ENCODE measurements around the gene AOAH. TPM values are rescaled to one million over a fixed set of nuclear protein-coding genes. Genes with fewer than 3 reads are reported as not detected.
"Not testable (repeated sequence)": the region's sequence is repeated elsewhere in the genome, so short reads cannot be mapped to it uniquely, and the experiment has no call there.

AOAH gene
- total RNA-seq, 1 donor, result not detected

GRCh38 chr7:36719083-36719632 is 5.1 kb downstream of the AOAH start:
- no peak overlapping the region for H3K4me3 ChIP-seq (ENCODE audit: low read depth, low read length)
- no peak for TF ChIP-seq CTCF (IDR thresholded peaks at IDR 0.05; ENCODE audit: insufficient read depth, low read depth, low read length)
- no peak for DNase-seq (ENCODE audit: low read depth)

DNA sequence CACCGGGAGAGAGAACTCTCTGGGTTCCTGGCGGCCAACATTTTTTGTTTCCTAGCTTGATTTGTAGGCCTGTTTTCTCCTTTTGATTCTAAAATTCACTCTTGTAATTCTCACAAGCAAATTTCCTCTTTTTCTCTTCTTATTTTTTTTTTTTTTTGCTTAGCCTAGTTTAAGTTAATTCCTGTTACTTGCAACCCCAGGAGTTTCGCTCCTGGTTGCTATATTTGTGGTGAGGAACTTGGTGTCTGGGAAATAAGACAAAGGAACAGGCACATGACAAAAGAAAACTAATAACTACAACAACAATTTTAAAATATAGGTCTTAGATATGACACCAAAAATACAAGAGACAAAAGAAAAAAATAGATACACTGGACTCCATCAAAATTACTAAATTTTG is 6.7 kb downstream of the AOAH start:
- no peak overlapping the region for H3K4me3 ChIP-seq (ENCODE audit: low read depth, low read length)
- no peak for DNase-seq (ENCODE audit: low read depth)
- TF ChIP-seq CTCF (IDR thresholded peaks at IDR 0.05; ENCODE audit: insufficient read depth, low read depth, low read length), result no peak

DNA sequence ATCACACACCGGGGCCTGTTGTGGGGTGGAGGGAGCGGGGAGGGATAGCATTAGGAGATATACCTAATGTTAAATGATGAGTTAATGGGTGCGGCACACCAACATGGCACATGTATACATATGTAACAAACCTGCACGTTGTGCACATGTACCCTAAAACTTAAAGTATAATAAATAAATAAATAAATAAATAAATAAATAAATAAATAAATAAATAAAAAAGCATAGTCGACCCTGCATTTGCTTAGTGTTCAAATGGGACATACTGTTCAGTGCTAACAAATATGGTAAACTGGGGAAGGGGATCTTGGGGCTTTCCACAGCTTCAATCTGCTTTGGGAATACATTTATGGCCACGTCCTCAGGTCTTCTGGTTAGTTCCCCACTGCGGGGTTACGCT is 7.5 kb downstream of the AOAH start:
- H3K4me3 ChIP-seq (ENCODE audit: low read depth, low read length); DNase-seq (ENCODE audit: low read depth): not testable (repeated sequence)

- TF ChIP-seq CTCF (IDR thresholded peaks at IDR 0.05; ENCODE audit: insufficient read depth, low read depth, low read length), result no peak
- no peak for DNase-seq (ENCODE audit: low read depth)
- H3K4me3 ChIP-seq (ENCODE audit: low read depth, low read length), result no peak overlapping the region
These were observed 12.3 kb downstream of the AOAH start for GRCh38 chr7:36712015-36712414.

DNA sequence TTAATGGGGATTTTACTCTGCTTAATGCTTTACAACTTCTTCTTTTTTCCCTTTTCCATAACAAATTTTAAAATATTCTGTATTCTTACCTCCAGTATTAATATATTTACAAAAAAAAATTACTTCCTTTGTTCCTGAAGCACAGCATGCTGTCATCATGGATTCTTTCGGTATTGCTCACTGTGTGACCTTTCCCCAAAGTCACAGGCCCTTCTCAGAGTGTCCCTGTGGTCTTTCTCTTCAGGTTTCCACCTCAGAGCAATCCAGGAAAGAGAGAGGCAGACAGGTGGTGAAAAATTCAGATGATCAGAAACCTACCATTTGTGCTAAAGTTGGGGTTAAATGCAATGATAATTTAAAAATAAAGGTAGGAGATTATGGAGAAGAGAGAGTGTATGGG is 13.0 kb downstream of the AOAH start:
- no peak for DNase-seq (ENCODE audit: low read depth)
- no peak overlapping the region for H3K4me3 ChIP-seq (ENCODE audit: low read depth, low read length)
- no peak for TF ChIP-seq CTCF (IDR thresholded peaks at IDR 0.05; ENCODE audit: insufficient read depth, low read depth, low read length)

- DNase-seq (ENCODE audit: low read depth), result no peak
- TF ChIP-seq CTCF (IDR thresholded peaks at IDR 0.05; ENCODE audit: insufficient read depth, low read depth, low read length), result no peak
- H3K4me3 ChIP-seq (ENCODE audit: low read depth, low read length), result no peak overlapping the region
These were observed 14.0 kb downstream of the AOAH start for GRCh38 chr7:36710186-36710791.

DNA sequence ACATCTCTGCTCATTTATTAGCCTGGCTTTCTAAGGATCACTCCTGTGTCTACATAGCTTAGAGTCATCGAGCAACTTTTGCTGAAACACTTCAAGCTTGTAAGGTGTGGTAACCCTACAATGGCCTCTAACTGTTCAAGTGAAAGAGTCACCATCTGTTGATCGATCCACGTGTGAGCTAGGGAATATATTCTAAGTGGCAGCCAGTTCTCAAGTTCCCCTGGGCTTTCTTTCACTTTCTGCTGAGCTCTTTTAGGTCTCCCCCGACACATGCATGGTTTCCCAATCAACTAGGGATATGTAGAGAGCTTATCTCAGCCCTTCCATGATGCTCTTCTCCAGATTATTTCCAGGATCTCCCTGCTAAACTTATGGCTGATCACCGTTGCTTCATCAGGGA is 15.5 kb downstream of the AOAH start:
- DNase-seq (ENCODE audit: low read depth), result no peak
- no peak for TF ChIP-seq CTCF (IDR thresholded peaks at IDR 0.05; ENCODE audit: insufficient read depth, low read depth, low read length)
- no peak overlapping the region for H3K4me3 ChIP-seq (ENCODE audit: low read depth, low read length)

All from fibroblast of villous mesenchyme (primary cell).